Lower leg skin (tissue), 3 donors: Measurements from ENCODE around the gene DGKB.

Experiments
- CTCF ChIP-seq, 3 donors: fragments of 450-650 bp; IDR thresholded peaks; one replicate each; pipeline ENCODE4 v1.5.1; 2016; ENCODE audit warnings: antibody characterized with exemption in 3 of 3, mild to moderate bottlenecking in 3 of 3, moderate library complexity in 2 of 3
- POLR2A ChIP-seq, 2 donors: fragments of 450-650 bp; IDR thresholded peaks; one replicate each; pipeline ENCODE4 v1.6.1; 2016 to 2017; ENCODE audit warnings: antibody characterized with exemption in 2 of 2, mild to moderate bottlenecking in 1 of 2, moderate library complexity in 1 of 2

- TF ChIP-seq POLR2A (IDR thresholded peaks at IDR 0.05) (no peak), CTCF (IDR thresholded peaks at IDR 0.05) (no peak)
Observed at GRCh38 chr7:14339861-14340260, 562.7 kb downstream of the DGKB start.
